Stomach (tissue), 9 donors: ENCODE results near the gene URGCP. TPM values are rescaled to one million over a fixed set of nuclear protein-coding genes. Genes with fewer than 3 reads are reported as not detected.
A peak's percentile ranks its signal among the peaks of the same experiment; 100 is the strongest.

ENCODE experiments used
- DNase-seq, 2 donors: peaks; one replicate each; pipeline versions ENCODE4 v3.0.0 to v3.0.0-alpha.2; 2013 to 2019
- H3K27ac ChIP-seq, 5 donors: fragments of 200-600 bp in 4 of 5; sonication (generic) in 4 of 5; one replicate each; pipeline ENCODE4 v1.5.1; 2013 to 2019; ENCODE audit warnings: mild to moderate bottlenecking in 1 of 5, moderate library complexity in 1 of 5
- H3K27me3 ChIP-seq, 3 donors: fragments of 200-600 bp; sonication (generic); one replicate each; pipeline ENCODE4 v1.5.1; 2017 to 2019; ENCODE audit warnings: mixed run types in 1 of 3
- H3K36me3 ChIP-seq, 4 donors: fragments of 200-600 bp; sonication (generic); 1 replicate in 3 of 4; 2 replicates in 1 of 4; pipeline ENCODE4 v1.5.1; 2016 to 2019
- H3K4me1 ChIP-seq, 4 donors: fragments of 200-600 bp; sonication (generic); one replicate each; pipeline ENCODE4 v1.5.1; 2016 to 2019
- H3K4me3 ChIP-seq, 4 donors: fragments of 200-600 bp; sonication (generic) in 3 of 4; one replicate each; pipeline ENCODE4 v1.5.1; 2016 to 2019; ENCODE audit warnings: mild to moderate bottlenecking in 1 of 4
- H3K9me3 ChIP-seq, 4 donors: fragments of 200-600 bp; sonication (generic); one replicate each; pipeline ENCODE4 v1.5.1; 2016 to 2019
- EP300 ChIP-seq: sonication (generic); formaldehyde crosslinking; IDR thresholded peaks from one replicate; pipeline ENCODE4 v1.6.1; 2017; ENCODE audit warnings: antibody characterized with exemption
- POLR2A ChIP-seq, 4 donors: fragments of 450-650 bp; IDR thresholded peaks; one replicate each; pipeline ENCODE4 v1.6.1; 2016; ENCODE audit warnings: antibody characterized with exemption in 4 of 4, control low read depth in 2 of 4, mild to moderate bottlenecking in 1 of 4, moderate library complexity in 1 of 4
- POLR2AphosphoS5 ChIP-seq, 3 donors: sonication (generic); formaldehyde crosslinking; IDR thresholded peaks; one replicate each; pipeline ENCODE4 v1.6.1; 2016; ENCODE audit warnings: antibody characterized with exemption in 3 of 3
- WGBS, 5 donors: extraction: QIAGEN DNeasy Blood & Tissue Kit in 3 of 5; methylation state at CpG; one replicate each; pipeline versions ENCODE4 v1.1.5 to v1.1.7; 2013 to 2018; 5-methylcytosine and 5-hydroxymethylcytosine counted together
- intact Hi-C: fragments of 100-400 bp; cut with DNase I; formaldehyde crosslinking; loops from one replicate; pipeline ENCODE4 v1.15.1; 2023; ENCODE audit warnings: low total_unique reads
- polyA plus RNA-seq, 3 donors: library from polyadenylated mRNA; stranded (reverse); fragments of 200-250 nt; gene quantifications; one replicate each; pipeline ENCODE4 v1.2.3, GENCODE V29; 2013
- total RNA-seq, 5 donors: library from RNA; depleted of rRNA; stranded (reverse); fragments of >200 nt; gene quantifications; one replicate each; pipeline versions ENCODE4 v1.1.0 to v1.2.3, GENCODE V29; 2014 to 2016
- TF ChIP-seq, protein P1 (sequence below), 7 experiments: fragments of 450-650 bp in 4 of 7; fragments of 200-600 bp in 3 of 7; sonication (generic) in 3 of 7; IDR thresholded peaks; one replicate each; pipeline ENCODE4 v1.5.1; 2016 to 2019; ENCODE audit warnings: antibody characterized with exemption in 7 of 7, control low read depth in 2 of 7, mild to moderate bottlenecking in 1 of 7
- donor health status: healthy with polysubstance abuse.
- donor health status: Bipolar disorder and iron deficiency.
- donor health status: healthy.

URGCP gene
- total and polyA plus RNA-seq, 8 donors = 10.8 to 47.3 (median 24.2) TPM

GRCh38 chr7:43868681-43869005 is 37.8 kb downstream of the URGCP start:
- WGBS, 5 donors = 0 to 2% (median 1%) methylated on average over 6 of the region's 6 CpGs
- intact Hi-C loops = no loop called here
- no peak for TF ChIP-seq EP300
- TF ChIP-seq POLR2A (IDR thresholded peaks at IDR 0.05) = no peak
- no peak for TF ChIP-seq POLR2AphosphoS5 (IDR thresholded peaks at IDR 0.05)
- TF ChIP-seq, protein P1, sequence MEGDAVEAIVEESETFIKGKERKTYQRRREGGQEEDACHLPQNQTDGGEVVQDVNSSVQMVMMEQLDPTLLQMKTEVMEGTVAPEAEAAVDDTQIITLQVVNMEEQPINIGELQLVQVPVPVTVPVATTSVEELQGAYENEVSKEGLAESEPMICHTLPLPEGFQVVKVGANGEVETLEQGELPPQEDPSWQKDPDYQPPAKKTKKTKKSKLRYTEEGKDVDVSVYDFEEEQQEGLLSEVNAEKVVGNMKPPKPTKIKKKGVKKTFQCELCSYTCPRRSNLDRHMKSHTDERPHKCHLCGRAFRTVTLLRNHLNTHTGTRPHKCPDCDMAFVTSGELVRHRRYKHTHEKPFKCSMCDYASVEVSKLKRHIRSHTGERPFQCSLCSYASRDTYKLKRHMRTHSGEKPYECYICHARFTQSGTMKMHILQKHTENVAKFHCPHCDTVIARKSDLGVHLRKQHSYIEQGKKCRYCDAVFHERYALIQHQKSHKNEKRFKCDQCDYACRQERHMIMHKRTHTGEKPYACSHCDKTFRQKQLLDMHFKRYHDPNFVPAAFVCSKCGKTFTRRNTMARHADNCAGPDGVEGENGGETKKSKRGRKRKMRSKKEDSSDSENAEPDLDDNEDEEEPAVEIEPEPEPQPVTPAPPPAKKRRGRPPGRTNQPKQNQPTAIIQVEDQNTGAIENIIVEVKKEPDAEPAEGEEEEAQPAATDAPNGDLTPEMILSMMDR (IDR thresholded peaks at IDR 0.05) = no peak
- Histone ChIP-seq H3K9me3 (no peaks in the 10 kb centered on the region), H3K27ac (peak overlapping the region in 4 of 5 donors; percentile 87 to 90 (median 90)), H3K27me3 (no peaks in the 10 kb centered on the region), H3K36me3 (peaks cover 8 to 28% (median 25%) of the 10 kb centered on the region in 4 donors), H3K4me3 (peak overlapping the region; percentile 88 to 99 (median 96)), H3K4me1 (peaks cover 8 to 42% (median 27%) of the 10 kb centered on the region in 4 donors)
- DNase-seq = no peak

GRCh38 chr7:43868181-43868580 is 38.2 kb downstream of the URGCP start:
- WGBS, 5 donors = 48 to 58% (median 50%) methylated on average over 7 of the region's 7 CpGs
- no peak for DNase-seq
- H3K4me3 ChIP-seq = peak overlapping the region; percentile 88 to 99 (median 96)

DNA sequence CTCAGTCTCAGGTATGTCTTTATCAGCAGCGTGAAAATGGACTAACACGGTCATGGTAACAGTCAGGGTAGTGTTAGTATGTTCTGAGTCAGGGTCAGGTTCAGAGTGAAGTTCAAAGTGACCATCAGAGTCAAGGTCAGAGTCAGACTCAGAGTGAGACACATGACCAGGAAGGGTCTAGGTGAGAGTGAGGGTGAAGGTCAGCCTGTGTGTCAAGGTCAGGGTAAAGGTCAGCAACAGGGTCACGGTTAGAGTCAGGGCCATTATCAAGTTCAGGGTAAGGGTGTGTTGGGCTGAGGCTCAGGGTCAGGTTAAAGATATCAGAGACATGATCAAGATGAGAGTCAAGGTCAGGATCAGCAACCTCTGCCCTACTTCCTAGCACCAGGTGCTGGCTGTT is 41.1 kb downstream of the URGCP start:
- H3K27me3 ChIP-seq = no peaks in the 10 kb centered on the region
- DNase-seq = no peak
- intact Hi-C loops = no loop called here
- no peaks in the 10 kb centered on the region for H3K9me3 ChIP-seq
- 92 to 97% (median 96%) methylated on average over 3 of the region's 3 CpGs for WGBS, 5 donors
- H3K27ac ChIP-seq = no peak overlapping the region
- TF ChIP-seq, protein P1 (IDR thresholded peaks at IDR 0.05) = no peak
- TF ChIP-seq EP300 (no peak), POLR2A (IDR thresholded peaks at IDR 0.05) (no peak), POLR2AphosphoS5 (IDR thresholded peaks at IDR 0.05) (no peak)
- no peak overlapping the region for H3K4me3 ChIP-seq
- H3K36me3 ChIP-seq = peaks cover 8 to 28% (median 25%) of the 10 kb centered on the region in 4 donors
- H3K4me1 ChIP-seq = peaks cover 4 to 21% (median 17%) of the 10 kb centered on the region in 4 donors

More at GRCh38 chr7:43868181-43868580, 38.2 kb downstream of the URGCP start:
- Histone ChIP-seq H3K9me3 (no peaks in the 10 kb centered on the region), H3K27ac (peak overlapping the region in 3 of 5 donors; percentile 87 to 90 (median 90)), H3K27me3 (no peaks in the 10 kb centered on the region), H3K4me1 (peaks cover 8 to 38% (median 26%) of the 10 kb centered on the region in 4 donors), H3K36me3 (peaks cover 8 to 28% (median 25%) of the 10 kb centered on the region in 4 donors)
- intact Hi-C loops = no loop called here
- TF ChIP-seq, protein P1 (IDR thresholded peaks at IDR 0.05) = no peak
- TF ChIP-seq POLR2AphosphoS5 (IDR thresholded peaks at IDR 0.05) = no peak
- TF ChIP-seq POLR2A (IDR thresholded peaks at IDR 0.05) = no peak
- TF ChIP-seq EP300 = no peak

DNA sequence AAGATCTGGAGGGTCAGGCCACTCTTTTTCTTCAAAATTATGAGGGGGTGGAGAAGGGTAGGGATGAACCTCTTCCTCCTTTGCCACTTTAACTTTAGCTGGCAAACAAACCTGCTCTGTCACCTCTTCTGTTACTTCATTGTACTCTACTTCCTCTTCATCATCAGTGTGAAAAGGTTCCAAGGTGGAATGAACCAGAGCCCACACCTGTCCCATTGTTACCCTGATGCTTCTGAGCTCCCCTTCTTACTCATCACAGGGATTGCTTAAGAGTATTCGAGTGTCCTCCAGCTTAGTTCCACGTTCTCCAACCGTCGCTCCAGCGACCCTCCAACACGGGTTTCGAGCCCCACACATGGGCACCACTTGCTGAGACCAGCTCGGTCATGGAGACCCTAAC is 42.3 kb downstream of the URGCP start:
- Histone ChIP-seq H3K36me3 (peaks cover 8 to 28% (median 25%) of the 10 kb centered on the region in 4 donors), H3K27me3 (no peaks in the 10 kb centered on the region), H3K4me3 (no peak overlapping the region), H3K27ac (no peak overlapping the region), H3K4me1 (peaks cover 0 to 13% (median 11%) of the 10 kb centered on the region in 4 donors), H3K9me3 (no peaks in the 10 kb centered on the region)
- WGBS, 5 donors = 92 to 96% (median 95%) methylated on average over 8 of the region's 8 CpGs
- TF ChIP-seq POLR2AphosphoS5 (IDR thresholded peaks at IDR 0.05) (no peak), EP300 (no peak), POLR2A (IDR thresholded peaks at IDR 0.05) (no peak)
- TF ChIP-seq, protein P1 (IDR thresholded peaks at IDR 0.05) = no peak
- intact Hi-C loops = no loop called here
- no peak for DNase-seq
